Pulmonary artery endothelial cell (primary cell): ENCODE data around the gene ZCCHC2. TPM values are rescaled to one million over a fixed set of nuclear protein-coding genes. Genes with fewer than 3 reads are reported as not detected.

Experiments used
- DNase-seq: peaks from one replicate; pipeline ENCODE4 v3.0.0-alpha.2; 2011; ENCODE audit warnings: low read depth, low spot score
- total RNA-seq: library from RNA; depleted of rRNA; stranded (reverse); fragments of >200 nt; gene quantifications from 2 replicates; pipeline ENCODE4 v1.2.3, GENCODE V29; 2014

ZCCHC2 gene
- total RNA-seq, 1 donor from 2014 or later = 15.6 TPM

- no peak for DNase-seq
These were observed 85.0 kb downstream of the ZCCHC2 start for GRCh38 chr18:62607708-62608428.

- no peak for DNase-seq
These were observed 86.9 kb downstream of the ZCCHC2 start for GRCh38 chr18:62609764-62610163.

GRCh38 chr18:62610351-62610700 lies 87.5 kb downstream of the ZCCHC2 start:
- DNase-seq = no peak

- no peak for DNase-seq
These were observed 88.0 kb downstream of the ZCCHC2 start for GRCh38 chr18:62610701-62611411.

- no peak for DNase-seq
These were observed 88.8 kb downstream of the ZCCHC2 start for GRCh38 chr18:62611453-62612288.

- no peak for DNase-seq
These were observed 89.4 kb downstream of the ZCCHC2 start for GRCh38 chr18:62612289-62612645.

- no peak for DNase-seq
These were observed 90.0 kb downstream of the ZCCHC2 start for GRCh38 chr18:62612776-62613175.

- DNase-seq = no peak
These were observed 91.7 kb downstream of the ZCCHC2 start for GRCh38 chr18:62614494-62614893.

- DNase-seq = no peak
These were observed 93.5 kb downstream of the ZCCHC2 start for GRCh38 chr18:62616331-62616805.

GRCh38 chr18:62617793-62618591 lies 95.2 kb downstream of the ZCCHC2 start:
- DNase-seq = no peak

GRCh38 chr18:62618735-62619134 lies 95.9 kb downstream of the ZCCHC2 start:
- no peak for DNase-seq

- DNase-seq = no peak
These were observed 98.7 kb downstream of the ZCCHC2 start for GRCh38 chr18:62621546-62621945.

GRCh38 chr18:62625019-62625418 lies 102.2 kb downstream of the ZCCHC2 start:
- DNase-seq = no peak

Other genes with a start within 250 kb of the ZCCHC2 start
- gene TNFRSF11A, start 197.7 kb upstream of the ZCCHC2 start, total RNA-seq = 3.3 and 3.5 TPM in 2 replicates
- gene PHLPP1, start 192.5 kb downstream of the ZCCHC2 start, total RNA-seq = 4.6 and 7.1 TPM in 2 replicates